Right atrium auricular region (tissue), 2 donors: ENCODE measurements around the gene ECHDC1. TPM values are rescaled to one million over a fixed set of nuclear protein-coding genes. Genes with fewer than 3 reads are reported as not detected.

ENCODE experiments used
- DNase-seq: peaks from one replicate; pipeline ENCODE4 v3.0.0-alpha.2; 2019; ENCODE audit warnings: low spot score
- H3K27ac ChIP-seq, 2 donors: fragments of 200-600 bp; sonication (generic); 1 replicate in 1 of 2; 2 replicates in 1 of 2; pipeline ENCODE4 v1.5.1; 2016 to 2019
- H3K27me3 ChIP-seq, 2 donors: fragments of 200-600 bp; sonication (generic); one replicate each; pipeline versions ENCODE4 v1.5.1 to v1.6.0; 2017 to 2019
- H3K36me3 ChIP-seq: fragments of 200-600 bp; sonication (generic); one replicate; pipeline ENCODE4 v1.5.1; 2016
- H3K4me1 ChIP-seq, 2 donors: fragments of 200-600 bp; sonication (generic); one replicate each; pipeline versions ENCODE4 v1.5.1 to v1.6.0; 2017 to 2019
- H3K4me3 ChIP-seq, 2 donors: fragments of 200-600 bp; sonication (generic); 1 replicate in 1 of 2; 2 replicates in 1 of 2; pipeline ENCODE4 v1.5.1; 2017 to 2019; ENCODE audit warnings: mild to moderate bottlenecking in 1 of 2, moderate library complexity in 1 of 2
- H3K9me3 ChIP-seq, 2 donors: fragments of 200-600 bp; sonication (generic); one replicate each; pipeline ENCODE4 v1.5.1; 2019
- total RNA-seq, 2 donors: library from RNA; depleted of rRNA; stranded (reverse); fragments of >200 nt; gene quantifications; one replicate each; pipeline ENCODE4 v1.1.0, GENCODE V29; 2016
- TF ChIP-seq, protein P1 (sequence below), 2 donors: fragments of 200-600 bp; sonication (generic); IDR thresholded peaks; one replicate each; pipeline ENCODE4 v1.5.1; 2019; ENCODE audit warnings: antibody characterized with exemption in 2 of 2

ECHDC1 gene
- total RNA-seq, 2 donors from 2014 or later: 29.8 to 37.3 TPM

DNA sequence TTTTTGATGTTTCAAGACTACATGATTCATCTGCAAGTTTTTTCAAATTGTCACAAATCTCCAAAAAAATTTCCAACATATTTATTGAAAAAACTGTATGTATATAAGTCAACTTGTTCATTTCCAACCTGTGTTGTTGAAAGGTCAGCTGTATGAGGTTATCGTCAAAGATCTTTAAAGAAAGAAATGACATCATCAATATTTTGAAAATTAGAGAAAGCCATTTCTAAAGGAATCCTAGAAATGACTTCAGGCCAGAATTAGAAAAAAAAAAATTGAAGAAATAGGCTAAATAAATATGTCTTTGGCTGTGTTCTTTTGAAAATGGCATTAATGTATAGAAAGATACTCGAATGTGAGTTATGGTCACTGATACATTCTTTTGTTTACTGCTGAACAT is 69.9 kb downstream of the ECHDC1 start:
- DNase-seq: no peak
- TF ChIP-seq, protein P1, sequence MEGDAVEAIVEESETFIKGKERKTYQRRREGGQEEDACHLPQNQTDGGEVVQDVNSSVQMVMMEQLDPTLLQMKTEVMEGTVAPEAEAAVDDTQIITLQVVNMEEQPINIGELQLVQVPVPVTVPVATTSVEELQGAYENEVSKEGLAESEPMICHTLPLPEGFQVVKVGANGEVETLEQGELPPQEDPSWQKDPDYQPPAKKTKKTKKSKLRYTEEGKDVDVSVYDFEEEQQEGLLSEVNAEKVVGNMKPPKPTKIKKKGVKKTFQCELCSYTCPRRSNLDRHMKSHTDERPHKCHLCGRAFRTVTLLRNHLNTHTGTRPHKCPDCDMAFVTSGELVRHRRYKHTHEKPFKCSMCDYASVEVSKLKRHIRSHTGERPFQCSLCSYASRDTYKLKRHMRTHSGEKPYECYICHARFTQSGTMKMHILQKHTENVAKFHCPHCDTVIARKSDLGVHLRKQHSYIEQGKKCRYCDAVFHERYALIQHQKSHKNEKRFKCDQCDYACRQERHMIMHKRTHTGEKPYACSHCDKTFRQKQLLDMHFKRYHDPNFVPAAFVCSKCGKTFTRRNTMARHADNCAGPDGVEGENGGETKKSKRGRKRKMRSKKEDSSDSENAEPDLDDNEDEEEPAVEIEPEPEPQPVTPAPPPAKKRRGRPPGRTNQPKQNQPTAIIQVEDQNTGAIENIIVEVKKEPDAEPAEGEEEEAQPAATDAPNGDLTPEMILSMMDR (IDR thresholded peaks at IDR 0.05): no peak

DNA sequence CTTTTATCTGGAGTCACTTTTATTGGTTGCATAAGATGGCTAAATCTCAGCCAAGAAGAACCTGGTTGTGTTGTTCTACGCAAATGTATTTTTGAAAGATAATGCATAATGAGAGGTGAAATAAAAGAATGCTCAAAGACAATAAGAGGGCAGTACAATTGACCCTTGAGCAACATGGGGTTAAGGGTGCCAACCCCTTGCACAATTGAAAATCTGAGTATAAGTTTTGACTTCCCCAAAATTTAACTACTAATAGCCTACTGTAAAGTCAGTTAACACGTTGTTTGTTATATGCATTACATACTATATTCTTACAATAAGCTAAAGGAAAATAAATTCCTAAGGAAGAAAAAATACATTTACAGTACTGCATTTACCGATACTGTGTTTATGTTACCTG is 70.8 kb downstream of the ECHDC1 start:
- Histone ChIP-seq H3K27ac (no peak overlapping the region), H3K9me3 (no peaks in the 10 kb centered on the region), H3K4me1 (peaks cover 0 to 46% of the 10 kb centered on the region in 2 donors), H3K4me3 (no peak overlapping the region), H3K36me3 (no peaks in the 10 kb centered on the region), H3K27me3 (no peaks in the 10 kb centered on the region)
- DNase-seq: no peak
- TF ChIP-seq, protein P1 (IDR thresholded peaks at IDR 0.05): no peak

More for the DNA sequence above, 69.9 kb downstream of the ECHDC1 start:
- Histone ChIP-seq H3K36me3 (no peaks in the 10 kb centered on the region), H3K4me1 (peaks cover 0 to 45% of the 10 kb centered on the region in 2 donors), H3K27me3 (no peaks in the 10 kb centered on the region), H3K27ac (no peak overlapping the region), H3K4me3 (no peak overlapping the region), H3K9me3 (no peaks in the 10 kb centered on the region)

DNA sequence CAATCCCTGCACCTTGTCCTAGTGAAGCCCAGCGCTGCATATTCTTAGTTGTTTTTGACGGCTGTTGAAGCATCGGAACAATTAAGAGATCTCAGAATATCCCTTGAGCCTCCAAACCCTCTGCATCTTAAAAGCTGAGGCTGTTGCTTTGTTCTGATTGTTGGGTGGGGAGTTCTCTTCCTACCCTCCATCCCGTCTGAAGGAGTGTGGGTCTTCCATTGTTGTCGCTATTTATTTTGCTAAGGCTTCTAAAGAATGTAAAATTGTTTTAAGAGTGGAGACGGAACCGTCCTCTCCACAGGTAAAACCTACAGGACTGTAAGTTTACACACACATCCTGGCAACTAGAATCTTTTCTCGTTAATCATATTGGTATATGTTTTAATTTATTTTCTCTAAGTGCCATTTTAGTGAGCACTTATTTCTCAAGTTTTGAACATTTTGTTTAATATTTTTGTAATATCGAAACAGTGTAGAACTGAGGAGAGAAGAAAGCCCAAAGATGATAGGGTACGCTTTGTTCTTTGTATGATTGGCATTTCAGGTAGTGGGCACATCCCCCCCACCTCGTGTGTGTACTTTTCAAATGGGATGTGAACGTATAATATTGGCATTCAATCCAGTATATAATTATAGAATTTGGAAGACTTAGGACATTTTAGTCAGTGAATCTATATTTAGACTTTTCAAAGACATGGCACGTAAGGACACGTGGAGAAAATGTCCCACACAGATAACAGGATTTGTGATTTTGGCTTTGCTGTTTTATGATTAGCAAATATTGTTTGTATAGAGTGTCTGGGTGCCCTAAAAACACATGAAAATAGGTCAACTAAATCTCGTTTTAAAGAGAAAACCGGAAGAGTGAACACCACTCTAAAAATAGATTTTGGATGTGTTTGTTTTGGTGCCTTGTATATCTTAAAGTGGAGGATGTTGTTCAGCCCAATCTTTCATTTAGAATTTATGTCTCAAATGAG is 75.5 kb downstream of the ECHDC1 start:
- Histone ChIP-seq H3K4me1 (peaks cover 0 to 30% of the 10 kb centered on the region in 2 donors), H3K9me3 (no peaks in the 10 kb centered on the region), H3K27ac (peak overlapping the region; percentile 99 to 100), H3K4me3 (peak overlapping the region; percentile 84 to 96), H3K36me3 (no peaks in the 10 kb centered on the region), H3K27me3 (no peaks in the 10 kb centered on the region)
- TF ChIP-seq, protein P1 (IDR thresholded peaks at IDR 0.05): no peak
- no peak for DNase-seq

DNA sequence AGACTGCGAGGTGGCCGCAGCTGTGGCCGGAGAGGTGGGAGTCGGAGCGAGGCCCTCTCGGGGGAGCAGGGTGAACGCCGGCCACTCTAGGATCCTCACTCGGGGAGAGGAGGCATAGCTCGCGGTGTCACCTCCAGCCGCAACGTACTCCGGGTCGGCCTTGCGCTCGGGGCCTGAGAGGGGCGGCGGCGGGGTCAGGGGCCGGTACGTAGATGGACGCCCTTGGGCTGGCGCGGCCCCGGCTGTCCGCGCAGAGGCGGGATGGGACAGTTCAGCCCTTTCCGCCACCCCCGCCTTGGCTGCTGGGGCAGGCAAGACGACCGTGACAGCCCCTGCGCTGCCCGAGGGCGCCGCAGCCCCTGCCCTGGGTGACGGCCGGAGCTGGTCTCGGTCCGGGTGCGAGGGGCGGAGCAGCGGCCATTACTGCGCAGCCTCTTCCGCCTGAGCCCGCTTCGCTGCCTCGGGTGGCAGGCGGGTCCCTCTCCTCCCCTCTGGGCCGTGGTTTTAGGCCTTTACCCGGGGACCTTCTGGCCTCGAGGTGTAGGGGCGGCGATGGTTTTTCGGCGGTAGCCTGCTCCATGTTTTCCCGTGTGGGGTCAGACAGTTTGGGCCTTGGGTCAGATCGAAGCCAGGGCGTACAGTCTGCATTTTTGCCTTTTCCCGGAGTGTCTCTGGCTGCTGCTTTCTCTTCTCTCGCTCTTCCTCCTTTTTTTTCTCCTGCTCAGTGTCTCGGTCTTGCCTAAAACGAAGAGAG is 76.3 kb downstream of the ECHDC1 start:
- no peaks in the 10 kb centered on the region for H3K36me3 ChIP-seq
- H3K27me3 ChIP-seq: no peaks in the 10 kb centered on the region
- DNase-seq: peak; percentile 59
- peaks cover 0 to 24% of the 10 kb centered on the region in 2 donors for H3K4me1 ChIP-seq
- no peaks in the 10 kb centered on the region for H3K9me3 ChIP-seq
- H3K4me3 ChIP-seq: peak overlapping the region; percentile 84 to 96
- peak overlapping the region; percentile 99 to 100 for H3K27ac ChIP-seq
- TF ChIP-seq, protein P1 (IDR thresholded peaks at IDR 0.05): no peak

DNA sequence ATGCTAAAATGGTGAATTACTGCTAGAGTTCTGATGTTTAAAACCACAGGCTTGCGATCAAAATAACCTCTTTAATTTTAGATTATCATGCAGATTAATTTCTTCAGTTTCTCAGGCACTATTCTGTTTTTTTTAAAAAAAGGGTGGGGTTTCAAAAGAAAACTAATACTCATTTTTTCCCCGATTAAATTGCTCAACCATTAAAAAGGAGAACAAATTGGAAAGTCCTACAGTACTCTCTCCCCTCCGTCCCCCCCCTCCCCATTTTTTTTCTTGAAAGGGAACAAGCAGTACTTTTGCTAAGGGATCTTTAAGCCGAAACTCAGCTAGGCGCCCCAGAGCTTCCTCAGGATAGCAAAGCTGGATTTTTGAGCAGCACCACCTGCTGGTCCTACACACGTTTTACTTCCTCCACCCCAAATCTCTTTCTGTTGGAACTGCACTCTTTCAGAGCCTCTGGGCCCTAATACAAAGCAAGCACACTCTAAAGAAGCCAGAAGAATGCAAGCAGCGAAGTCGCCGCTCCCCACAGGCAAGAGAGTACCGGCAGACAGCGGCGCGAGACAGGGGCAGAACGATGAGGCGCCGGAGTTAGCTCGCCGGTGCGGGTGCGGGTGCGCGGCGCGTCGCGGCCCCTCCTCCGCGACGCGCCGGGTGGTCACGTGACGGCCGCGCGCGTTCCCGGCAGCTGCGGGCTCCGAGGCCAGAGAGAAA is 77.1 kb downstream of the ECHDC1 start, which contains the start of gene RNF146:
Gene RNF146, plus strand, starts transcription at position 687 of the 714 bp plus-strand sequence. CDS start 13,475 bp downstream, outside the sequence.
- no peaks in the 10 kb centered on the region for H3K36me3 ChIP-seq
- H3K4me3 ChIP-seq: peak within 1 kb of the TSS; percentile 84 to 96
- TF ChIP-seq, protein P1 (IDR thresholded peaks at IDR 0.05): peak; percentile 66 to 90
- H3K27ac ChIP-seq: peak within 1 kb of the TSS; percentile 99 to 100
- H3K27me3 ChIP-seq: no peaks in the 10 kb centered on the region
- peaks cover 0 to 21% of the 10 kb centered on the region in 2 donors for H3K4me1 ChIP-seq
- DNase-seq: peak; percentile 88
- H3K9me3 ChIP-seq: no peaks in the 10 kb centered on the region
